T follicular helper cell (primary cell): Measurements from ENCODE around the gene DRICH1.
"Not testable (repeated sequence)": the region's sequence is repeated elsewhere in the genome, so short reads cannot be mapped to it uniquely, and the experiment has no call there.

Source experiments
- DNase-seq: peaks from one replicate; pipeline ENCODE4 v3.0.0-alpha.2; 2020; ENCODE audit warnings: low read depth
- total RNA-seq, 2 experiments: gene quantifications; one replicate each; lab custom pipeline; 2026; lab: John Stamatoyannopoulos, UW

Gene DRICH1
- 0.65 to 3.1 reads per million in 2 experiments for total RNA-seq

DNA sequence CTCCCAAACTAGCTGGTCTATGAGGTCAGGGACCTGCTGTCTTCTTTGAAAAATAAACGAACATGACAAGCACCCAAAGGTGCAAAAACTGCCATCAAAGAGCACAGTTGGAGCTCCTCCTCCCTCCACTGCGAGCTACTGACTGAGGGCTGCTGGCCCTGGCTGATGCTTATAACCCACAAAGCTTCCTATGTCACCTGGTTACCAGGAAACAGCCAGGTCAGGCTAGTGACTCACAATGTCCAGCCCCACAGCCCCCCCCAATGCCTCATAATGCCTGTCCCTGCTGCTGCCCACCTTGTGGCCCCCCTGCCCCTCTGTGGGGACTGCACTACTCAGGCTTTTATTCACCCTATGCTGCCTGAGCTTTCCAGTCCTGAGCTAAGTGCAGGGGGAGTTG is at the start of gene DRICH1:
DRICH1 (minus strand) TSS at position 144 of the 400 bp plus-strand sequence. CDS start 298 bp downstream, outside the sequence.
- no peak for DNase-seq

DNA sequence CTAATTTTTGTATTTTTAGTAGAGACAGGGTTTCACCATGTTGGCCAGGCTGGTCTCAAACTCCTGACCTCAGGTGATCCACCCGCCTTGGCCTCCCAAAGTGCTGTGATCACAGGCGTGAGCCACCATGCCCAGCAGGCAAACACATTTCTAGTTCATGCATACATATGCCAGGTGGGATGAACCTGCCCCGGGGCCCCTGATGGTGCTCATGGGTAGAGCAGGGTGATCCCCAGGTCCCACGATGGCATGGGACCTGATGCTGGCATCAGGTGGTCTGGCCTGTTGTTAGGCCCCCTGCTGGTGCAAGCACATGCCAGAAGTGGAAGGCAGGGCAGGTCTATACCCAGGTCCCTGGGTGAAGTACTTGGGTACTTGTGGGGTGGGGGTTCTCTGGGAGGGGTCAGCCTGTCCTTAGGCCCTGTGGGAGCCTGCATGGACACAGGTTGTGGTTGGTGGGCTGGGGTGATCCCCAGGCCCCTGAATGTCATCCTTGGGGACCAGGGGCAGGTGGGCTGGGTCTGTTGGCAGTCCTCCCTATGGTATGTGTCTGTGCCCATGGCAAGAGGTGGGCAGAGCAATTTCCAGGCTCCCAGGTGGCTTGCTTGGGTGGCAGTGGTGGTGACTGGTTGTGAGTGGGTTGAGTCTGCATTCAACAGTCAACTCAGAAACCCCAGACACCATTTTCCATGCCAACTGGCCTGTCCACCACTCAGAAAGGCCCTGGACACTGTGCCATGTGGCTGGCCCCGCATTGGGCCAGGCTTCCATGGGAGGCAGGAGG is 49.1 kb upstream of the DRICH1 start:
- no peak for DNase-seq

- no peak for DNase-seq
Observed at GRCh38 chr22:23678133-23678532, 46.0 kb upstream of the DRICH1 start.

GRCh38 chr22:23677701-23677995 is 45.5 kb upstream of the DRICH1 start:
- no peak for DNase-seq

GRCh38 chr22:23676841-23677700 is 45.0 kb upstream of the DRICH1 start:
- DNase-seq: not testable (repeated sequence)

DNA sequence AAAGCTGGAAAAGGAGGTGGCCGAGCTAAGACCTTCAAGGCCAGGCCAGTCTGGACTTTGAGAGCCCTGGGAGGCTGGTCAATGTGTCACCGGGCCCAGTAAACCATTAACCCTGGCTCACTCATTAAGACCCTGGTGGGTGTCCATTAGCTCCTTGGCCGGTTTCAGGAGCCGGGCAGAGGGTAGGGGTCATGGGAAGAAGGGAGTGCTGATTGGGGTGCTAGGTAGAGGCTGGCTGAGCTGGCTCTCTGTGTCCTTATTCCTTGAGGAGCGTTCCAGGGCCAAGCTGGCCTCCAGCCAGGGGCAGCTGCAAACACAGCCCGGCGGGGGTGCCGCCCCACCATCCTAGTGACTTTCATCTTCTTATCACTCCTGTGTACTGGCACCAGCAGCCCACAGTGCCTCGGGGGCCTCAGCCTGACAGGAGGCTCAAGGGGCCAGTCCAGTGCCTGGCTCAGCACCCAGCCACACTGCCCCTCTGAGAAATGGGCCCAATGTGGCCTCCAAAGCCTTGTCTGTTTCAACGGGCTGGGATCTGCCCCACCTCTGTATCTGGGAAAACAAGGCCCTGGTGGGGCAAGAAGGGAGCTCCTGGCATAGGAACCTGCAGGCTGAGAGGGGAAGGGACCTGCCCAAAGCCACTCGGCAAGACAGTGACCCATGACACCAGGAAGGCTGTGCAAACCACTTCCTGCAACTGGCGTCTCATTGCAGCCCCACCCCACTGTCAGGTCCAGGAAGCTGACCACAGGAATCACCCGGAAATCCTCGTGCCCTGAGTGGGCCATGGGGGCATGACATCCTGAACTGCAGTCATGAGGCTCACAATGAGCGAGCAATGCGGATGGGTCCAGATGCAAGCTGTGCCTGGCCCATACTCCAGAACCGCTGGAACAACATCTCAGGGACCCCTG is 43.6 kb upstream of the DRICH1 start:
- no peak for DNase-seq

- DNase-seq: not testable (repeated sequence)
Observed at GRCh38 chr22:23674886-23675501, 42.9 kb upstream of the DRICH1 start.

DNA sequence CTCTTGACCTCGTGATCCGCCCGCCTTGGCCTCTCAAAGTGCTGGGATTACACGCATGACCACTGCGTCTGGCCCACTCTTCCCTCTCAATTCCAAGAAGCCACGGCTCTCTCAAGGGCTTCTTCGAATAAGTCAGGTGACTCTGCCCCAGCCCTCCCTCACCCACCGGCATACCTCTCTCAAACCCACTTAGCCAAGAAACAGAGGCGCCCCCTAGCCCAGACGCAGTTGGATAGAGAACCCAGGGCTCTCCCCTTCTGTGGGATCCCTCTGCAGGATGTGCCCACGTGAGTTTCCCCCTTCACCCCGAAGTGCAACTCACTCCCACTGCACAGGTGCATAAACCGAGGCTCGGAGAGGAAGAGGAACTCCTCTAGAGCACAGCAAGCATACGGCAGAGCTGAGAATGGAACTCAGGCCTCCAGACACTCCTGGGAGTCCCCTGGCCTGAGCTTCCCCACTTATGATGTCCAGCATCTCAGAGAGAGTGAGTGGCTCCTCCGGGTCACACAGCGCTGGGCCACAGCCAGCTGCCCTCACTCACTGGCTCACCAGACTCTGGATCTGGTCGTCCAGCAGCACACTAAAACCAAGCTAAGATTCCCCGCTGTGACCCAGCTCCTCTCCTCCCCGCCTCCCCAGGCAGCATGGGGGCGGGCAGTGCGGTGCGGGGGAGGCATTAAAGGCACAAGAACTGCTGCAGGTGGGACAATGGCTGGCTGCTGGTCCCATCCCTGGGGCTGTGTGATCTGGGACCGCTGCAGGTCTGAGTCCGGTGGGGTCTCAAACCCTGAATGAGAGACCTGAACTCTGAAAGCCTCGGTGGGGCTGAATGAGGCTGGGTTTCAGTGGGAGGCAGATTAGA is 41.9 kb upstream of the DRICH1 start:
- no peak for DNase-seq

DNA sequence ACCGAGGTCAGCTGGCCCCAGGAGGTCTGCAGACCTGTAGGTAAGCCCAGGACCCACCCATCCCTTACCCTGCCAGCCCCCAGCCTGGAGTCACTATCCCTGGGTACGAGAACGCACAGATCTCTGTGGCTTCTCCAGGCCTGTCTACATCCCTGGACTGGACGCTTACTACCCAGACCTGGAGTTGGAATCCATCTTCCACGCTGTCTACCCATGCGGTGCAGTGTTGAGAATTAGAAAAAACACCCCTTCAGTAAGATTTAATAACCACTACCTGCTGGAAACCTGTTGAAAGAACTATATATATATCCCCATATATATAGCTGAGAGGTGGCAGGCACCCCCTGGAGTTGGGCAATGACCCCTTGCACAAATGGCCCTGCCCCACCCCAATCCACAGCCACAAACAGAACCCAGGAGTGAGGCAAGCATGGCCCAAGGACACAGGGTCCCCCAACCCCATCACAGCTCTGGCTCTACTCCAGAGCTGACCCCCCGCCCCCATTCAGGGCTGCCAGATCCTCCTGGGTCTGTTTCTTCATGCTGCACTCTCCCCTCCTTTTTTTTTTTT is 41.0 kb upstream of the DRICH1 start:
- no peak for DNase-seq

DNA sequence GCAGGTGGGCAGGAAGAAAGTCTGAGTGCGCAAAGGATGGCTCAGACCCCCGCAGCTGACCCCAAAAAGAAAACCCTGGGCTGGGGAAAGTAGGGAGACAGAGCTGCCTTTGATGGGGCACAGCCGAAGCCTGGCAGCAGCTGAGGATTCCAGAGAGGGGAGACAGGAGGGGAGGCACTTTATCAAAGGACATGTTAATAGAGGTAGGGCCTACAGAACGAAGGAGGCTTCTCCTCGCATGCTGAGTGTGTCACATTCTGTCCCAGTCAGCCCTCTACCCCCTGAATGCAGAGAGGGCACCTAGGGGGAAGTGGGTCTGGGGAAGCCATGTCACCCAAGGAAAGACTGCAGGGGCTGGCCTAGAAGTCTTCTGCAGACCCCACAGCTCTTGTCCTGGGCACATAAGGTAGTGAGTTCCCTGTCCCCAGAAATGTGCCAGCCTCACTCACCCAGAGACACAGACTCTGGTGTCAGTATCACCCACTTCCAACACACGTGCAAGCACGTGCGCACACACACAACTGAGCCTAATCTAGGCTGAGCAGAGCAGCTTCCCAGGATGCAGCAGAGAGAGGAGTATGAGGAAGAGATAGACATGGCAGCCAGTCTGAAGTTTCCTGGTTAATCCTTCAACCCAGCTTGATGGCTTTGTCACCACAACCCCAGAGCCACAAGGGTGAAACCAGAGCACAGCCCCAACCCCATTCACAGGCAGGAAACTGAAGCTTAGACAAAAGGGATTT is 40.4 kb upstream of the DRICH1 start:
- DNase-seq: not testable (repeated sequence)

DNA sequence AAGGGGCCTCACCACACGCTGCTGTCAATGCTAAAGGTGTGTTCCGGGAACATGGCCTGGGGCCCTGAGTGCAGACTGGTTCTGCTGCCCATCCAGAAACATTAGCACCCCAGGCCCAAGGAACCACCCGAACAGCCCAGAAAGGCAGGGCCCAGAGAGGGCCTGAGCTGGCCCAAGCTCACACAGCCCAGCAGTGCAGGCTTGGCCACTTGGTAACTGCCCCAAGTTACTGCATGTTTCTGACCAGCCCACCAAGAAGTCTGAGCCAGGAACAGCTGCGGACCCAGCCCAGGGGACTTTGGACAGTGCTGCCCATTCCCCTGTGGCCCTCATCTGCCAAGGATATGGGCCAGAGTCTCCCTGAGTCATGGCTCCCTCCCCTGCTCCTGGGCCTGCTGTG is 39.3 kb upstream of the DRICH1 start:
- DNase-seq: not testable (repeated sequence)

DNA sequence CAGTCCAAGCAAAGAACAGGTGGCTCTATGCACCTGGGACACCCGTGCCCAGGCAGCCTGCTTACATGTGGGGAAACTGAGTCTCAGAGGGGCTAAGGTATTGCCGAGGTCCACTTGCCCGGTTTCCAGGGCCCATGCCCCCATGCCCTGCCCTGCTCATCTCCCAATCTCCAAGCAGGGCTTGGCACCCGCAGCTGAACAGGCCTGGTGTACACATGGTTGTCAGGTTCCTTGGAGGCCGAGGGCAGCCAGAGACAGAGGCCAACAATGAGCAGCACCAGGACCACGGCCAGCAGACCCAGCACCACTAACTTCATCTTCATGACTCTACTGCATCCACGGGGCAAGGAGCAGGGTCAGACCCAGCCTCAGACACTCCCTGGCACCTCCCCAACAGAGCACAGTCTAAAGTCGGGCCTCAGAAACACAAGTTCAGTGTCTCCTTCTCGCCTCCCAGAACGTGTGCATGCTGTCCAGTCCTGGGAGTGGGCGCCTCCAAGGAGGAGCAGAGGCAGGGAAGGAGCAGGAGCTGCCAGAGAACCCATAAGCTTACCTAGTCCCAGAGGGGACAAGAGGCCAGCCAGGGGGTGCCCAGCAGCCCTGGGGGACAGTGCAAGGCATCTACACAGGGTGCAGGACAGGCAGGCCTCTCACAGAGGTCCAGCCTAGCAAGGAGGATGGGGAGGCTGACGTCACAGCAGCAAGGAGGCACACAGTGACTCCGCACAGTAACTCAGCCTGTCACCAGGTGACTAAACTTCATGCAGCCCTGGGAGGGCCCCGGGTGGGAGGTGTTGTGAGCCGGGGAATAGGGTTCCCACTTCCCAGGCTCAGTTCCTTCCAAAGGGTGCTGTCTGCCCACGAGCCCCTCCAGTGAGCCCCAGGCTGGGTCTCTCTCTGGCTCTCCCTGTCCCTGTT is 38.5 kb upstream of the DRICH1 start:
- DNase-seq: no peak

GRCh38 chr22:23660381-23660780 is 28.3 kb upstream of the DRICH1 start:
- not testable (repeated sequence) for DNase-seq

GRCh38 chr22:23657727-23658126 is 25.6 kb upstream of the DRICH1 start:
- no peak for DNase-seq

DNA sequence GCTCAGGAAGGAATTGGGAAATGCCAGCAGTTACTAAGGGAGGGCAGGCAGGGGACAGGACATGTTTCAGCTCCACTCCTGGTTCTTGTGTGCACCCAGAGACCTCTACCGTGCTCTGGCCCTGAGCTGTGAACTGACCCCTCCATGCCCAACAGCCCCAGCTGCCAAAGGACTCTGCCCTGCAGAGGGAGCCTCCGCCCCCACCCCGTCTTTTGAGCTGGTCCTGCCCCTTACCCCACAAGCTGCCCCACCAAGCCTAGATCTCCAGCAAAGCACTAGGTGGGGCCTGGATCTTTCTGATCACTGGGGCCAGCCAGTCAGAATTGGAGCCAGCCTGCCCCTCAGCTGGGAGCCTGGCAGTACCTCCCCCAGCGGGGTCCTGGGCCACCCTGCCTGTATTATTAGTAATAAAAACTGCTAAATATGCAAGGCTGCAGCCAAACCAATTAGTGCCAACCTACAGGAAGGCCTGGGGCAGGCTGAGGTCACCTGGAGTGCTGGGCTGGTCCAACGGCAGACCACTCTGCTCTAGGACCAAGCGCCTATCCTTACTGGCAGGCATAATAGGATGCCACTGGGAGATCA is 23.9 kb upstream of the DRICH1 start:
- no peak for DNase-seq

DNA sequence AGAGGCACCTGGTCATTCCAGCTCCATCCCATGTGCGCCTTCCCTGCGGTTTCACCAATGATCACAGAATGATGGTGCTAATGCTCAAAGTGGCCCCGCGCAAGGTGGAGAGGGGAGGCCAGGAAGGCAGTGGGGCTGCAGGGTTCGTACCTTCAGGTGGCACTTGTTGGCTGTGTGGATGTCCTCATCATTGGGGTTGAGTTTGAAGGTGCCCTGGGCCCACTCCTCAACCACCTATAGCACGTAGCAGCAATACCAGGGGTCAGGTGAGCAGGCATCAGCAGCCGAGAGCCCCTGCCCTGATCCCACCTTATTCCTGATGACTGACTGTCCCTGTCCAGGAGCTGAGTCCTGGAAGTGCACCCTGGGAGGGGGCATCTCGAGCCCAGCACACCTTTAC is 20.6 kb upstream of the DRICH1 start:
- DNase-seq: no peak

- DNase-seq: no peak
Observed at GRCh38 chr22:23652286-23652685, 20.2 kb upstream of the DRICH1 start.

- DNase-seq: no peak
Observed at GRCh38 chr22:23651676-23652075, 19.6 kb upstream of the DRICH1 start.
